HL-60 (cell line): Measurements from ENCODE around the gene GGT7.

Experiments used
- GABPA ChIP-seq: IDR thresholded peaks from 2 replicates; pipeline ENCODE4 v1.6.1; 2012; ENCODE audit warnings: low read depth
- POLR2AphosphoS5 ChIP-seq: IDR thresholded peaks from 2 replicates; pipeline ENCODE4 v1.6.1; 2012; ENCODE audit warnings: low read depth
- SPI1 ChIP-seq: IDR thresholded peaks from 2 replicates; pipeline ENCODE4 v1.6.1; 2012; ENCODE audit warnings: low read depth, mild to moderate bottlenecking, borderline replicate concordance
- TF ChIP-seq, protein P1 (sequence below): IDR thresholded peaks from one replicate; pipeline ENCODE4 v1.5.1; 2011; ENCODE audit warnings: low read length, control low read depth, inconsistent platforms; ENCODE audit not compliant: insufficient read depth
- TF ChIP-seq, protein P2 (sequence below): IDR thresholded peaks from 2 replicates; pipeline ENCODE4 v1.6.1; 2012; ENCODE audit warnings: low read depth; ENCODE audit not compliant: insufficient replicate concordance

DNA sequence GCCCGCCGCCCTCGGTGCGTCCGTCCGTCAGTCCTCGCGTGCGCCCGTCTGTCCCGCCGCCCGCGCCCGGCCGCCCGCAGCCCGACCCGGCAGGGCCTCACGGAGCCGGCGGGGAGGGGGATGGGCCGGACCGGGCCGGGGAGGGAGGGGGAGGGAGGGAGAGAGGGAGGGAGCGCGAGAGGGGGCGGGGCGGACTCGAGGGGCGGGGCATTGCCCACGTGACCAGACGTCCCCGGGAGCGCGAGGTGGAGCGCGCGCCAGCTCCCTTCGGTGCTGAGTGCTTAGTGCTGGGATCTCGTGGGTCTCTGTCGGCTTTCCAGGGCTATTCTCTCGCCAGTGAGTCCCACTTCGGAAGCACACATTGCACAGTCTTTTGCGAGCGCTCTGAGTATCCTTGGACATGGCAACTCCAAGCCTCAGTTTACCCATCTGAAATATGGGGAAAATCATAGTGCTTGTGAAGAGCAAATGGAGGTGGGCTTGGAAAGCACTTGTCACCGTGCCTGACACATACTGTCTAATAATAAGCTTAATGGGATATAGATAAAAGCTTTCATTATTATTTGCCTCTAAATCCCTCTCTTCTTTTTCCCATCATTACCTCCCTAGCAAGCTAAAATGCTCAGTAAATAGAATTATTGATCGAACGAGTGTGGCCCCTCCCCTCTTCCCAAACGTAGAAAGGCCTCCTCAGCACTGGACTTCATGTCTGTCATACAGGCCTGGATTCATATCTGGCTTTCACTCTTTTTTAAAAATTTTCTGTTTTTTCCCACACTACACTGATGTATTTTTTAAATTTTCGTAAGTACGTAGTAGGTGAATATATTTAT lies 46.9 kb downstream of the GGT7 start, which contains the start of gene NCOA6:
- TF ChIP-seq, protein P1, sequence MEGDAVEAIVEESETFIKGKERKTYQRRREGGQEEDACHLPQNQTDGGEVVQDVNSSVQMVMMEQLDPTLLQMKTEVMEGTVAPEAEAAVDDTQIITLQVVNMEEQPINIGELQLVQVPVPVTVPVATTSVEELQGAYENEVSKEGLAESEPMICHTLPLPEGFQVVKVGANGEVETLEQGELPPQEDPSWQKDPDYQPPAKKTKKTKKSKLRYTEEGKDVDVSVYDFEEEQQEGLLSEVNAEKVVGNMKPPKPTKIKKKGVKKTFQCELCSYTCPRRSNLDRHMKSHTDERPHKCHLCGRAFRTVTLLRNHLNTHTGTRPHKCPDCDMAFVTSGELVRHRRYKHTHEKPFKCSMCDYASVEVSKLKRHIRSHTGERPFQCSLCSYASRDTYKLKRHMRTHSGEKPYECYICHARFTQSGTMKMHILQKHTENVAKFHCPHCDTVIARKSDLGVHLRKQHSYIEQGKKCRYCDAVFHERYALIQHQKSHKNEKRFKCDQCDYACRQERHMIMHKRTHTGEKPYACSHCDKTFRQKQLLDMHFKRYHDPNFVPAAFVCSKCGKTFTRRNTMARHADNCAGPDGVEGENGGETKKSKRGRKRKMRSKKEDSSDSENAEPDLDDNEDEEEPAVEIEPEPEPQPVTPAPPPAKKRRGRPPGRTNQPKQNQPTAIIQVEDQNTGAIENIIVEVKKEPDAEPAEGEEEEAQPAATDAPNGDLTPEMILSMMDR = no peak
- TF ChIP-seq POLR2AphosphoS5 = peak; percentile 75
- no peak for TF ChIP-seq GABPA
- TF ChIP-seq, protein P2, sequence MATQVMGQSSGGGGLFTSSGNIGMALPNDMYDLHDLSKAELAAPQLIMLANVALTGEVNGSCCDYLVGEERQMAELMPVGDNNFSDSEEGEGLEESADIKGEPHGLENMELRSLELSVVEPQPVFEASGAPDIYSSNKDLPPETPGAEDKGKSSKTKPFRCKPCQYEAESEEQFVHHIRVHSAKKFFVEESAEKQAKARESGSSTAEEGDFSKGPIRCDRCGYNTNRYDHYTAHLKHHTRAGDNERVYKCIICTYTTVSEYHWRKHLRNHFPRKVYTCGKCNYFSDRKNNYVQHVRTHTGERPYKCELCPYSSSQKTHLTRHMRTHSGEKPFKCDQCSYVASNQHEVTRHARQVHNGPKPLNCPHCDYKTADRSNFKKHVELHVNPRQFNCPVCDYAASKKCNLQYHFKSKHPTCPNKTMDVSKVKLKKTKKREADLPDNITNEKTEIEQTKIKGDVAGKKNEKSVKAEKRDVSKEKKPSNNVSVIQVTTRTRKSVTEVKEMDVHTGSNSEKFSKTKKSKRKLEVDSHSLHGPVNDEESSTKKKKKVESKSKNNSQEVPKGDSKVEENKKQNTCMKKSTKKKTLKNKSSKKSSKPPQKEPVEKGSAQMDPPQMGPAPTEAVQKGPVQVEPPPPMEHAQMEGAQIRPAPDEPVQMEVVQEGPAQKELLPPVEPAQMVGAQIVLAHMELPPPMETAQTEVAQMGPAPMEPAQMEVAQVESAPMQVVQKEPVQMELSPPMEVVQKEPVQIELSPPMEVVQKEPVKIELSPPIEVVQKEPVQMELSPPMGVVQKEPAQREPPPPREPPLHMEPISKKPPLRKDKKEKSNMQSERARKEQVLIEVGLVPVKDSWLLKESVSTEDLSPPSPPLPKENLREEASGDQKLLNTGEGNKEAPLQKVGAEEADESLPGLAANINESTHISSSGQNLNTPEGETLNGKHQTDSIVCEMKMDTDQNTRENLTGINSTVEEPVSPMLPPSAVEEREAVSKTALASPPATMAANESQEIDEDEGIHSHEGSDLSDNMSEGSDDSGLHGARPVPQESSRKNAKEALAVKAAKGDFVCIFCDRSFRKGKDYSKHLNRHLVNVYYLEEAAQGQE = no peak
- TF ChIP-seq SPI1 = no peak
